GM12891 (cell line): Measurements from ENCODE around the gene NPBWR2.

Experiments used
- POLR2A ChIP-seq: IDR thresholded peaks from 2 replicates; pipeline ENCODE4 v1.6.1; 2011; ENCODE audit warnings: low read depth, low read length, control low read depth
- POLR2AphosphoS5 ChIP-seq: IDR thresholded peaks from 2 replicates; pipeline ENCODE4 v1.6.1; 2011; ENCODE audit warnings: low read depth, low read length, control low read depth

- TF ChIP-seq POLR2AphosphoS5, result no peak
- TF ChIP-seq POLR2A, result no peak
These were observed at the start of gene NPBWR2 for GRCh38 chr20:64106981-64107735.
